Islet precursor cell (in vitro differentiated cells): Measurements from ENCODE around the gene EXT2.

Experiments used
- DNase-seq: peaks from one replicate; pipeline ENCODE4 v3.0.0-alpha.2; 2018

The EXT2 gene

GRCh38 chr11:44174842-44175241, 79.4 kb downstream of the EXT2 start:
- no peak for DNase-seq

- no peak for DNase-seq
Measured at GRCh38 chr11:44176546-44177213, 81.2 kb downstream of the EXT2 start.

- no peak for DNase-seq
Measured at GRCh38 chr11:44177905-44178304, 82.4 kb downstream of the EXT2 start.

- DNase-seq: no peak
Measured at GRCh38 chr11:44178381-44178780, 82.9 kb downstream of the EXT2 start.

- DNase-seq: no peak
Measured at GRCh38 chr11:44179173-44179572, 83.7 kb downstream of the EXT2 start.

- no peak for DNase-seq
Measured at GRCh38 chr11:44180107-44180506, 84.6 kb downstream of the EXT2 start.

- no peak for DNase-seq
Measured at GRCh38 chr11:44185522-44185921, 90.0 kb downstream of the EXT2 start.

- no peak for DNase-seq
Measured at GRCh38 chr11:44186321-44186930, 90.9 kb downstream of the EXT2 start.

GRCh38 chr11:44188643-44189042, 93.2 kb downstream of the EXT2 start:
- no peak for DNase-seq

- no peak for DNase-seq
Measured at GRCh38 chr11:44189986-44190882, 94.8 kb downstream of the EXT2 start.

GRCh38 chr11:44190883-44191230, 95.4 kb downstream of the EXT2 start:
- no peak for DNase-seq

GRCh38 chr11:44191322-44192016, 96.0 kb downstream of the EXT2 start:
- no peak for DNase-seq

- DNase-seq: peak; percentile 79
Measured at GRCh38 chr11:44192017-44192385, 96.5 kb downstream of the EXT2 start.

GRCh38 chr11:44192462-44193100, 97.1 kb downstream of the EXT2 start:
- DNase-seq: no peak

- no peak for DNase-seq
Measured at GRCh38 chr11:44193856-44194255, 98.4 kb downstream of the EXT2 start.

GRCh38 chr11:44198146-44198724, 102.8 kb downstream of the EXT2 start:
- DNase-seq: no peak

- DNase-seq: no peak
Measured at GRCh38 chr11:44199298-44199697, 103.8 kb downstream of the EXT2 start.

- no peak for DNase-seq
Measured at GRCh38 chr11:44199816-44200215, 104.3 kb downstream of the EXT2 start.

GRCh38 chr11:44203270-44204043, 108.0 kb downstream of the EXT2 start:
- DNase-seq: no peak

- no peak for DNase-seq
Measured at GRCh38 chr11:44205352-44205751, 109.9 kb downstream of the EXT2 start.

GRCh38 chr11:44205836-44206235, 110.4 kb downstream of the EXT2 start:
- no peak for DNase-seq

- DNase-seq: peak; percentile 59
Measured at GRCh38 chr11:44207292-44207691, 111.8 kb downstream of the EXT2 start.
